Right lobe of liver (tissue), 4 donors: ENCODE data around the gene ERMP1.

ENCODE experiments used
- CTCF ChIP-seq, 4 donors: fragments of 200-600 bp in 3 of 4; fragments of 450-650 bp in 1 of 4; IDR thresholded peaks; one replicate each; pipeline versions ENCODE4 v1.5.1 to v1.8.0; 2016 to 2022; ENCODE audit warnings: antibody characterized with exemption in 4 of 4, mild to moderate bottlenecking in 2 of 4
- POLR2A ChIP-seq: fragments of 450-650 bp; IDR thresholded peaks from one replicate; pipeline ENCODE4 v1.6.1; 2017; ENCODE audit warnings: antibody characterized with exemption, mild to moderate bottlenecking
- donor health status: DM: no; HTN: no; CAD: no.
- donor health status: DM: no; HTN: no; CAD: no.
- donor health status: DM: no; HTN: yes; CAD: no.

GRCh38 chr9:5820425-5820824 is 12.5 kb downstream of the ERMP1 start:
- TF ChIP-seq CTCF (IDR thresholded peaks at IDR 0.05) (no peak), POLR2A (no peak)
